SW 1271 (cell line): ENCODE results near the gene INO80.

Experiments
- DNase-seq, 2 experiments: peaks; one replicate each; lab custom pipeline; 2025; lab: John Stamatoyannopoulos, UW

The INO80 gene

GRCh38 chr15:40948706-40949473 is 167.2 kb downstream of the INO80 start:
- DNase-seq = no peak

GRCh38 chr15:40944510-40945296 is 171.4 kb downstream of the INO80 start:
- no peak for DNase-seq

GRCh38 chr15:40943764-40944365 is 172.2 kb downstream of the INO80 start:
- no peak for DNase-seq

- no peak for DNase-seq
Observed at GRCh38 chr15:40942878-40943277, 173.2 kb downstream of the INO80 start.

GRCh38 chr15:40942337-40942854 is 173.7 kb downstream of the INO80 start:
- DNase-seq = no peak

GRCh38 chr15:40941528-40942336 is 174.3 kb downstream of the INO80 start:
- DNase-seq = peak; percentile 18 to 41

GRCh38 chr15:40941068-40941527 is 175.0 kb downstream of the INO80 start:
- DNase-seq = no peak

GRCh38 chr15:40940296-40940801 is 175.7 kb downstream of the INO80 start:
- no peak for DNase-seq

- DNase-seq = no peak
Observed at GRCh38 chr15:40938536-40938870, 177.6 kb downstream of the INO80 start.

- peak; percentile 41 to 70 for DNase-seq
Observed at GRCh38 chr15:40937762-40938535, 178.1 kb downstream of the INO80 start.

- no peak for DNase-seq
Observed at GRCh38 chr15:40936709-40937666, 179.1 kb downstream of the INO80 start.

- DNase-seq = no peak
Observed at GRCh38 chr15:40936234-40936708, 179.8 kb downstream of the INO80 start.

GRCh38 chr15:40934457-40934856 is 181.6 kb downstream of the INO80 start:
- no peak for DNase-seq

- DNase-seq = no peak
Observed at GRCh38 chr15:40933517-40933902, 182.6 kb downstream of the INO80 start.

GRCh38 chr15:40932649-40933516 is 183.2 kb downstream of the INO80 start:
- DNase-seq = no peak

GRCh38 chr15:40932156-40932555 is 183.9 kb downstream of the INO80 start:
- no peak for DNase-seq

- no peak for DNase-seq
Observed at GRCh38 chr15:40931300-40932142, 184.6 kb downstream of the INO80 start.
